HG03108 (cell line): Measurements from ENCODE around the gene ZMIZ1.

Experiments used
- ATAC-seq: cut with Tn5 transposase; IDR thresholded peaks from one replicate; pipeline ENCODE4 v1.9.1; 2021; ENCODE audit warnings: moderate library complexity; ENCODE audit not compliant: unreplicated experiment

ZMIZ1 gene

DNA sequence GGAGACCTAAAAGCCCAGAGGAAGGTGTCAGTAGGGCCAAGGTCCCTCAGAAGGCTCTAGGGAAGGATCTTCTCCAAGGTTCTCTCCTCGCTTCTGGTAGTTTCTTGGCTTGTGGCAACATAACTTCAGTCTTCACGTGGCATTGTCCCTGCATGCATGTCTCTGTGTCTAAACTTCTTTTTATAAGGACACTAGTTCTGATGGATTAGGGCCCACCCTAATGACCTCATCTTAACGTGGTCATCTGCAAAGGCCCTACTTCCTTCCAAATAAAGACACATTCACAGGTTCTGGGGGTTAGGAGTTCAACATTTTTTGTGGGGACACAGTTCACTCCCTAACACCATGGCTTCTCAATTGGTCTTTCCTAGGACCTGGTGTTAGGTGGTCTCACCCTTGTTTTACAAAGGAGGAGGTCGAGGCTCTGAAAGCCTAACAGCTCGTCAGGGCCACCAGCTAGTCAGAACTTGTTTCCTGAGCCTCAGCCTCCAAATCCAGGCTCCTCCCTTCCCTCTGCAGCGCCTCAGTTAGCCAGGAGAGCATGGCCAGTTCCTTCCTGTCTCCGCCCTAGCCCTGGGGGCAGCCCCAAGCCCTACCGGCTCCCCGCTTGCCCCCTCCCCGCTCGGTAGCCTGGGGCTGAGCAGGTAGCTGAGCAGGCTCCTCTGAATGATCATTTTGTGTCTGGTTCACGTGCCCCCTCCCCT lies 168.8 kb downstream of the ZMIZ1 start:
- ATAC-seq = no peak

DNA sequence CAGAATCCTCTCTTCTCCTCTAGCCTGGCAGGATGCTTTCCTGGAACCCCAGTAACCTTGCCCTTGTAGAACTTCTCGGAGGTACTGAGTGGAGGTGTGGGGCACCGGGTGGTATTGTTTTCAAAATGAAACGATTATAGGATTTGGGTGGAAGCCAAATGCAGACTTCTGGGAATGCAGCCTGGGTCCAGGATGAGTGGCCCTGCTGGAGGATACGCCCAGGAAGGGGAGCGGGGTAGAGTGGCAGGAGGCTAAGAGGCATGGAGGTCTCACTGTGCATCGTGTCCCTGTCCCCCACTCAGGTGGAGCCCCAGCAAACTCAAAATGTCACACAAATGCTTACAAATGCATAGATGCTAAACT lies 169.4 kb downstream of the ZMIZ1 start:
- ATAC-seq = no peak

DNA sequence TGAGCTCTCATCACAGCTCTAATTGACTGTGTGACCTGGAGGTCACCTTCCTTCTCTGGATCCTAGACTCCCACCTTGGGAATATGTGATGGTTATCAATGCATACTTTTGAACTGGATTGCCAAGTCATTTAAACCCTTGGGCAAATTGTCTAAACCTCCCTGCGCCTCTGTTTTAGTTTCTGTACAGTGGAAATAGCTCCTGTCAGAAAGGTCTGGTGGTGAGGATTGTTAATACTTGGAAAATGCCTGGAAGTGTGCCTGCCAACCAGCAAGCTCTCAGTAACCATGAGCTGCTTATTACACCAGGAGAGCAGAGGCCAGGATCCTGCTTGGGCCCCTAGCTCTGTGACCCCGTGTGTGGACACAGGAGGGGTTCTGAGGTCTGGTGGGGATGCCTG lies 169.8 kb downstream of the ZMIZ1 start:
- ATAC-seq = no peak

DNA sequence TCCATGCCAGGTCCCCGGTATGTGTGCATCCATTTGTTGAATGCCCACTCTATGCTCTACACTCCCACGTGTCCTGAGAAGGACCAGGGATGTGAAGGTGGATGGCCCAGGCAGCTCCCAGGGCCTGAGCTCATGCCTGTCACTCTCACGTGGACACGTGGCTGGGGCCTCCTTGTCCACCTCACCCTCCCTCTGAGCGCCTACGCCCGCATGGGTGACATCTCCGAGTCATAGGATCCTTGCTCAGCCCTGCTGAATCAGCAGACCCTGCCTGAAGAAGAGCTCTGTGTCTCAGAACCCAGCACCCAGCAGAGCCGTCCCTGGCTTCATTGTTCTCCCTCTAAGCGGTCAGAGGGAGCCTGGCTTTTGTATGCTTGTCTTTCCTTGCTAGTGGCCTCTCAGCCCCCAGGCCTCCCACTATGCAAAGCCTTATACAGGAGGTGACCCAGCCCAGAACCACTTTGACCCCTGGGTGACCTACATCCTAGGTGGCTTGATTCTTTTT lies 170.6 kb downstream of the ZMIZ1 start:
- ATAC-seq = no peak

DNA sequence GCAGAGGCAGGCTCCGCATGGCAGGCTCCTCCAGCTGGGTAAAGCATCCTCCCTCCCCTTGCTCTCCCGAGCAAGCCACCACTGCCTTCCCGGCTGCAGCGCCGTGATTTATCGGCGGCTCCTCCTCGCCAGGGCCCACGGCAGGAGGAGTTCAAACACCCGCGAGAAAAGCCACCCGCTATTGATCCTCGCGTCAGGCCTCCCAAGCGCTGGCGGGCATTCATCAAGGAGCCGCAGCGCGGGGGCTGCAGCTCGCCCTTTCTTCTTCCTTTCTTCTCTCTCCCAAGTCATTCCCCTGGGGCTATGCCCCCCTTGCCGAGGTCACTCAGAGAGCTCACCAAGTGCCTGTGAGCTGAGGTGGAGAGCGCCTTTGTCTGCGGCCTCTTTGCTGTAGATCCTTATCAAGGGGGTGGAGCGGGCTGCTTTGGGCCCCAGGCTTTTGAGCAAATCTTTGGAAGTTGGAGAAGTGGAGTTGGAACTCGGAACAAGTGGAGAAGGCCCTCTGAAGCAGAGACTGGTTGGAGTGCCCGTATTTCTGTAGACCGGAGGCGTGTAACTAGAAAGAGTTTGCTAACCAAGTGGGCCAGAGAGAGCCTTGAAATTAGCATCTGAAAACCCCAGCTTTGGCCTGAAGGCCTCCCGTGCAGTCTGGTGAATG lies 171.3 kb downstream of the ZMIZ1 start:
- no peak for ATAC-seq

DNA sequence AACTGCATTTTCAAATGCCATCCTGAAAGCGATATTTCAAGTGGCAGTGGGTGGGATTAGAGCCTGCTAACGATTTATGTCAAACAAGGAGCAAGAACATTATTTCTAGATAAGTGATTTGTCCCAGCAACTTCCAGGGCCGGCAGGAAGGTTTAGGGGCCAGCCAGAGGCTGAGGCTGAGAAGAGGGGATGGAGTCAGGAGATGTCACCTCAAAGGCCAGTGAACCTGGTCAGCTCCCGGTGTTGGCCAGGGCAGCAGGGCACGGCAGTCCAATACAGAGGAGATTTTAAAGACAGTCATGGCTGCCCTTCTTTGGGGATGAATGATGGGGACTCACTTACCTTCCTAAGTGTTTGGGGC lies 172.8 kb downstream of the ZMIZ1 start:
- ATAC-seq = no peak

DNA sequence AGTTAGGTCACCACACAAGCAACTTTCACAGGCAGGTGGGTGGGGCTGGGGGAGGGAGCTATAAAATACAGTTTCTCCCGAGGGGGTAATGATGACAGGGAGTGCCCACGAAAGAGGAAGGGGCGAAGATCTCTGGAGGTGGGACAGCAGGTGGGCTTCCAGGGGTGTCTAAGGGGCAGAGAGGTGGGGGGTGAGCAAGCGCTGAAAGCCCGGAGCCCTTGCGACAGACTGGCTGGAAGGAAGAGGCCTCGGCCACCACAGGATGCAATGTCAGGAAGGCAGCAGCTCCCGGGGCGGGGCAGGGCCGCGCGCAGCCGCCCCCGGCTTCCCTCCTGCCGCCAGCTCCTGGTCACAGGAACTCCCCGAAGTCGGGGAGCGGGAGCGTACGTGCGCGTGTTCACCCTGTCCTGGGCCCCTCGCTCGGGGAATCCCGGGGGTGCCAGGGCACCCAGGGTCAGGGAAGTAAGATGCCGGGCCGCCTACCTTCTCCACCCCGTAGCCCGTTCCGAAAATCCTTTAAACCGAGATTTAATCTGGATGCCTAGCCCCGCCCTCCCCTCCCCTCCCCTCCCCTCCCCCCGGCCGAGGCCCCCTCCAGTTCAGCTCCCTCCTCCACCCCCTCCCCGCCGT lies 173.3 kb downstream of the ZMIZ1 start:
- ATAC-seq = peak; percentile 31

DNA sequence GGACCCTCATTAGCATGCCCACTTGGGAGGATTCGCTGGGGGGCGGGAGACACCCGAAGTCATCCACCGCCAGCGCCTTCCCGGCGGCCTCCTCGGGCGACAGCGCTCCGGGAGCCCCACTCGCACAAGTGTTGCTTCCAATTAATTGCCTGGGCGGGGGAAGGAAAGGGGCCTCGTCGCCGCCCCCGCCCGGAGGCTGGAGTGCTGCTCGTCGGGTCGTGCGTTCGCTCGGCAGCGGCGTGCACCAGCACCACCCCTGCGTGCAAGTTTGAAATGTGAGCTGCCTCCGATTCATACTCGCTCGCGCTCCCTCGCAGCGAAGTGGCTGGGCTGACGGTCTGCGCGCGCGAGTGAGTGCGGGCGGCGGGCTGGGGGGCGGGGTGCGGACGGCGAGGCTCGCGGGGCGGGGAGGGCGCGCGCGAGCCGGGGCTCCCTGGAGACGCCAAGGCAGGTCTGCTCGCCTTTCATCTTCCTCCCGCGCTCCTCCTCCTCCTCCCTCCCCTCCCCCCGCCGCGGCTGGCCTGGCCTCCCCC lies 173.9 kb downstream of the ZMIZ1 start:
- ATAC-seq = peak; percentile 10

DNA sequence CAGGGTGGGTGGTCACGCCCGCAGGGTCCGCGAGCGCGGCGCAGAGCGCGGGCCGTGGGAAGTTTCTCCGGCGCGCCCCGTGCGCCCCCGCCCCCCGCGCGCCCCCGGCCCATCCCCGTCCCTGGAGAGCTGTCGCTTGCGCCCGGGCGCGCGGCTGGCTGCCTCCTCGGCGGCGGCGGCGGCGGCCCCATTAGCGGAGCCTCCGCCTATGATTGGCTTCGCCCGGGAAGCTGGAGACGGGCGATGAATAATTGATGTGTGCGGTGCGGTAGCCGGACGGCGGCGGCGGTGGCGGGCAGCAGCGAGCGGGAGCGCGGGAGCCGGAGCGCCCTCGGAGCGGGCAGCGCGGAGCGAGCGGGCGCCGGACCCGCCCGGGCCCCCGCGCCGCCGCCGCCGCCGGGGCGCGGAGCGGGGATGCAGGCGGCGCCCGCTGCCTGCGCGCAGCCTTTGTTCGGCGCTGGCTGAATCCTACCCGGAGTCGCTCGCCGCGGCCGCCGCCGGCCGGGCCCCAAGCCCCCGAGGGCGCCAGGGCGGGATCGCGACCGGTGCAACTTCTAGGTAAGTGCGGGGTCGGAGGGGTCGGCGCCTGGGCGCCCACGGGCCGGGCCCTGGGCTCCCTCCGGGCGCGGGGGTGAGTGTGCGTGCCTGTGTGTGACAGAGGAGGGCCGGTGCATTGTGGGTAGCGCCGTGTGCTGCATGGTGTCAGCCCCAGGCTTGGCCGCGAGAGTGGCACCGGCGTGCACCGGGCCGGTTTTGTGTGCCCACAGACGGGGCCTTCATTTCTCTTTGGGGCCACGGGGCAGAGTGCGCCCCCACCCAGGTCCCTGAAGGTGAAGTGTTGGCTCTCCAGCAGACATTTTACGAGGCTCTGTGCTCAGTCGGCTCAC lies 174.7 kb downstream of the ZMIZ1 start:
- peak; percentile 31 for ATAC-seq

DNA sequence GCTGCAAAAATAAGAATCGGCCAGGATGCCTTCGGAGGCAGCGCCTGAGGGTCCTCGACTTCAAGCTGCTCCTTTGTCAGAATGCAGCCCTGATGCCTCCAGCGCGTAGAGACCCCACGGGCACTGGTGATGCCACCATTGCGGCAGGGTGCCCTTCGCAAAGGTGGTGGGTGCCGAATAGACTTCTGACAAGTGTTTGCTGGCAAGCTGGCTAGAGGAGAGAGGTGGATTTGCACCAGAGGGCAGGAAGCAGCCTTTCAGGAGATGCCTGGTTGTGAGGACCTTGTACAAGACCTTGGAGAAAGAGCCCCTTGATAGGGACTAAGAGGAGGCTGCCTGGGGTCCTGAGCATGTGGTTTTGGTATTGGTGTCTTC lies 175.3 kb downstream of the ZMIZ1 start:
- no peak for ATAC-seq

DNA sequence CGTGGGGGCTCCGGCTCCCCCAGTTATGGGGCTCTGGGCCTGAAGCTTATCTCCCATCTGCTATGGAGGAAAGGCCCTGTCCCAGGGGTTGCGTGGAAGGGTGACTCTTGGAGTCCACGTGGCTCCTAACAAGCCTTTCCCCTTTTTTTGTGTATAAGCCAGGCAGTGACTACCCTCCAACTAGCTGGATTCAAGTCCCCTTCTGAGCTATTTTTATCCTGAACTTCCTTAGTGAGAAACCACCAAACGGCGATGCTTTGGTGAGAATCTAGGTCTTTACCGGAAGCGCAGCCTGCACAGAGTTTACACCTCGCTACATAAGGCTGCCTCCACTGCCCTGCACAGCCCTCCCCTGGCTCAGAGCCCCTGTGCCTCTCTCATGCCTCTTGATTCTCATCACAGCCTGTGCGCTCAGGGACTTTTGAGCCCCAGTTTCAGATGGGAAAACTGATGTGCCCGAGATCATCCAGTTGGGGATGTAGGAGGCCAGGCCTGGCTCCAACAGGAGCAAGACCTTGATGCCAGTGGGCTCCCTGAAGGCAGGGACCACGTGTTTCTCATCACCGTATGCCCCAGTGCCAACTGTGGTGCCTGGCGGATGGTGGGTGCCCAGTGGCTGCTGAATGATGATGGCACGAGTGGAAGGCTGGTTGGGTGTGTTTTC lies 176.2 kb downstream of the ZMIZ1 start:
- peak; percentile 27 for ATAC-seq

DNA sequence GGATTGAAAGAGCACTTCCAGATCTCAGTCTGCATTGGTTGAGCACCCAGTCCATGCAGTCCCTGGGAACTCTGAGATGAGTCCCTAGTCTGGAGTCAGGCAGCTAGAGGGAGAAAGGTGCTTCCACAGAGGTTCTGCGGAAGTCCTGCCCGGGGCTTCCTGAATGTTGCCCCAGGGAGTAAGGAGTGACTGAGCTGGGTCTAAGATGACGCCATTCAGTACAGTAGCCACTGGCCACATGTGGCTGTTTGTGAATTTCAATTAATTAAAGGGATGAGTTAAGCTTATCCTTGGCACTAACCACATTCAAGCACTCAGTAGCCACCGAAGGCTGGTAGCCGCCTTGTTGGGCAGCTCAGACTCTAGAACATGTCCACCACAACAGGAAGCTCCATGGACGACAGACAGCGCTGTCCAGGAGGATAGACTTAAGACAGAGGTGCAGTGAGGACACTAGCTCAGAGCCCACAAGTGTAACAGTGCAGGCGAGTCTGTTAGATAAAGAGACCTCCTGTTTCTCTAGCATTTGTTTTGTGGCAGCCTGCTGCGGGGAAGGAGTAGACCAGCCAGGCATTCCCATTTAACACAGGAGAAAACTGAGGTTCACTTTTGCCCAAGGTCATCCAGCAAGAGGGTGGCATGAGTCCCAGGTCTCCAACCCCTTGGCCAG lies 176.9 kb downstream of the ZMIZ1 start:
- ATAC-seq = no peak

DNA sequence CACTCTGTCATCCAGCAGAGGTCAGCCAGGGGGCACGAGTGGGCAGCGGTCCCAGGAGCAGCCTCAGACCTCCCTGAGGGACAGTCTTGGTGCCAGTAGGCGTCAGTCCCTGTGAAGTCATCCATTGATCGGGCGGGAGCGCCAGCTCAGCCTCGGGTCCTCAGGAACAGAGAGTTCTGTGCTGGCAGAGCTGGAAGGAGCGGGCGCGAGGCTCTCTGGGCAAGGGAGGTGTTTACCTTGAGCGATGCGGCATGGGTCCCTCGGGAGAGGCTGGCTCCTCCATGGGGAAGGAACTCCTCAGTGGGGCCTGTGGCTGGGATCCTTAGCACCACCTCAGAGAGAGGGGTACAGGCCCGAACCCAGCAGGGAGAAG lies 177.4 kb downstream of the ZMIZ1 start:
- ATAC-seq = no peak

DNA sequence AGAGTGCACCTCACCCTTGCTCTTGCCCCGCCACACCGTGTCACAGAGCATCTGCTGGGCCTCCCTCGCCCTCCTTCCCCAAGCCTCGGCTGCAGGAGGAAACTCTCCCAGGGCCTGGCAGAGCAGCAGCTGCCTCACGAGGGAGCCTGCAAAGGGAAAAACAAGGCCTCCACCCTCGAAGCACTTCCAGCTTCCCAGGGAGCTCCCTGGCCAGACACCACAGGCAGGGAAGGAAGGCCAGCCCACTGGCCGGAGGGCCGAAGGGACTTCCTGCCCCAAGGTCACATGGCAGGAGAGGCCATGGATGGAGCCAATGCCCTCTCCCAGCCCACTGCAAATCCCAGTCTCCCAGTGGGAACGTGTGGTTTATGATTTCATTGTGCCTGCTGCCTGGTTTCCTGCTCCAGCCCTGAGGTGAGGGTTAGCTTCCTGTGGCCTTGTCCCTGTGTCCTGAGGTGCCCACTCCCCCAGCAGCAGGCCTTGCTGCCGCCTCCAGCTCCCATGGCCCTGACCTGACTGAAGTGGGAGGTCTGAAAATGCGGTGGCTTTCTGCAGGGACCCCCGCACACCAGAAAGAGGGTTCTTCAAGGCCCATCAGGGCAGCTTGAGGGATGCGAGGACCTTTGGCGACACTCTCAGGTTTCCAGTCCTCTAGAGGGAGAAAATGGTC lies 178.0 kb downstream of the ZMIZ1 start:
- no peak for ATAC-seq

DNA sequence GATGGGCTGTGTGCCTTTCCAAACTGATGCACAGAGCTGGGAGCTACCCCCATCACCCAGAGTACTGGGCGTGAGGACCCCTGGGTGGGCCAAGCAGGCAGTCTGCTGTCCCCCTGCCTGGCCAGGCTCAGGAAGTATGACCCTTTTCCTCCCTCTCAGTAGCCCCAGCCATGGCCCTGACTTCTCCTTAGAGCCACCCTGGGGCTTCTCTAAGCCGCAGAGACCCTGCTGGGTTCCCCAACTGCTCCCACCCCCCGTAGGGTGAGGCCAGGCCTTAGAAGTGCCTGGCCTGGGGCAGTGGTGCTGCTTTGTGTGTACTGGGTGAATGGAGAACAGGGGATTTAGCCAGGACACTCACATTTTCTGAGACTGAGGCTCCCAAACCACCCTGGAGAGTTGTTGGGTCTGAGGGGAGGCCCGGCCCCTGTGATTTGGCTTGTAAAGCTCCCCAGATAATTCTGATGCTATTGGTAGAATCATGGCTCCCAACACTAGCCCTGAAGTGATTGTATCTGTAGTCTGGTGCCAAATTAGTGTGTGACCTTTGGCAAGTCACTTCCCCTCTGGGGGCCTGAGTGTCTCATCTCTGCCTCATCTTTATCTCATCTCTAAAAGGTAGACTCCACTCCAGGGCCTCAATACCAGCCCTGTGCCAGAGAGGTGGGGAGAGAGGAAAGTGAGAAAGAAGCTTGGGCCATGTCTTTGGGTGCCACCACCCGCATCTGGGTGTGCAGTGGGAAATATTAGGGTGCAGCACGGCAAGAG lies 178.8 kb downstream of the ZMIZ1 start:
- ATAC-seq = no peak

DNA sequence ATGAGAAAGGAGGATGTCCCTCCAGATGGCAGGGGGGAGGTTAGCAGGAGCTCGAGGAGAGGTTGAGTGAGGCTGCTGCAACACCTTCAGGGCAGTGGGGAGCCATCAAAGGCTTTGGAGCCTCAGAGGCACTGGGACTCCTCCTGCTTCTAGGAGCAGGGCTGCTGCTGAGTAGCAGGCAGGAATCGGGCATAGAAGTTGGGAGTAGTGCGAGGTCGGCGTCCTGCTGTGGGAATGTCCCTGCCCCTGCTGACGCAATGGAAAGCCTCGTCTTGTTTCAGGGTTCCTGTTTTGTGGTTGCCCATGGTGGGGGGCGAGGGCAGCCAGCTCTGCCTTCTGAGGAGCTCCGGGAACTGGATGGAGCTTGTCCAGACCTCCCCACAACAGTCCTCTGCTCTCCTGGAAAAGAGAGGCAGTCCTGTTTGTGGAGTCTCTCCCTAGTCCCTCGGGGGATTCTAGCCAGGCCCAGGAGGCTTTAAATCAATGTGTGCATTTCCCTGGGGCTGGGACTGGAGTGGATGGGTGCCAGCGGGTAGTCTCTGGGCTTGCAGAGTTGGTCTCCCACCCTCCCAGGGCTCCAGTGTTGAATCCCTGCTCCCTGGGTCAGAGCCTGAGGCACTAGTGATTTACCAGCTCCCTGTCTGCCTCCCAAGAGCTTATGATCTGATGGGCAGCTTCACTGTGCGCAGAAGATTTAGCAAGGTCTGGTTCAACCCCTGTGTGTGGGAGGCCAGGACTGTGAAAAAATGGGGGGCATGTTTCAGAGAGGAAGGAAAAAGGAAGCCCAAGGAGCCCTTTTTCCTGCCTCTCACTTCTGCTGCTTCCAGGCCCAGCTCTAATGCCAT lies 179.8 kb downstream of the ZMIZ1 start:
- ATAC-seq = no peak

DNA sequence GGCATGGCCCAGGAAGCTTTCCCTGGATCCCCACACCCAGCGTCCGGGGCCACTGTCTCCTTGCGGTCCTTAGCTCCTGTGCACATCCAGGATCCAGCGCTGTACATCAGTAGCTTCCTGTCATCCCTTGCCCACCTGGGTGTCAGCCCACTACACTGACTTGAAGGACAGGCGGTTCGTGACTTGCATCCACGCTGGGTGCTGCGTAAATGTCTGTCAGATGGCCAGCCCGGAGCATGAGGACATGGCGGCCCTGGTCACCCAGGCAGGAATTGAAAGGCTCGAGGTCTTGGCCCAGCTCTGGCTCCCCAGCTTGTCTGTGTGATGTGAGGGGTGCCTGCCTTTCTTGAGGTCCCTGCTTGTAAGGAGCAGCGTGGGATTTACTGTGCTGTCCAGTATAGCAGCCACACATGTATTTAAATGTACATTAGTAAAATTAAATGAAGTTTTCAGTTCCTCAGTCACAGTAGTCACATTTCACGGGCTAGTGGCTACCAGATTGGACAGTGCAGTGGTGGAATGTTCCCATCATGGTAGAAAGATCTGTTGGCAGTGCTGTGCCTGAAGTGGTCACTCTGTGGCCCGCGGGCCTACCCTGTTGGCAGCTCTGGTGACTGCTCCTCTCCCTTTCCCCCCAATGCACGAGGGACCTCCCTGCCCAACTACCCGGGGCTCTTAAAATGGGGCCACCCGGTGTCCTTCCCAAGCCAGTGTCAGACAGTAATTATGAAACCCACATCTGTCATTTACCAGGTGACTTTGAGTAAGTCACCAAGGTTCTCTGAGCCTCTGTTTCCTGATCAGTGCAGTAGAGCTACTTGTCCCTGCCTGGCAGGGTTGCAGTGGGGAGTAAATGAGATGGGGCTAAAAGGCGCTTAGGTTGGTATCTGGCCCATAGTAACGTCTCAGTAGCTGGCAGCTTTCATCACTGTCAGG lies 180.7 kb downstream of the ZMIZ1 start:
- ATAC-seq = peak; percentile 47
